HCT116 (cell line): ENCODE data around the gene ADAM19. TPM values are rescaled to one million over a fixed set of nuclear protein-coding genes. Genes with fewer than 3 reads are reported as not detected.

ENCODE experiments used
- ATAC-seq: fragments of 200-7000 bp; cut with Tn5 transposase; 2 replicates; pipeline ENCODE4 v1.9.1; 2020; ENCODE audit warnings: mild to moderate bottlenecking, moderate library complexity
- BruUV-seq: library from RNA; stranded (reverse); fragments of 400-500 nt; replicated peaks from 2 replicates; lab custom pipeline; 2021; lab: Mats Ljungman, UMichigan
- CTCF ChIA-PET: fragments of 300-600 bp; sonication (Branson Sonifier 250); formaldehyde crosslinking; loops from one replicate; lab custom pipeline; 2021; ENCODE audit warnings: antibody characterized with exemption; lab: Charles Lee
- POLR2A ChIA-PET: fragments of 300-600, 350-600 bp; sonication (Branson Sonifier 250); formaldehyde crosslinking; loops from one replicate; lab custom pipeline; 2021; ENCODE audit warnings: antibody characterized with exemption; lab: Charles Lee
- RAD21 ChIA-PET, 2 experiments: fragments of 300-600 bp; sonication (Branson Sonifier 250); formaldehyde crosslinking; loops; one replicate each; lab custom pipeline; 2023; ENCODE audit warnings: low total read pairs in 2 of 2; ENCODE audit not compliant: uncharacterized antibody in 2 of 2, unreplicated experiment in 2 of 2, low non-redundant PET in 1 of 2; lab: Charles Lee
- DNase-seq: peaks from one replicate; pipeline ENCODE4 v3.0.0-alpha.2; 2010; ENCODE audit warnings: low read depth, low spot score
- H2AFZ ChIP-seq: fragments of 200-600 bp; shearing (Covaris generic), sonication (generic); 2 replicates; pipeline ENCODE4 v1.6.1; 2017; ENCODE audit warnings: low read depth, mixed run types, mixed read lengths, antibody characterized with exemption, low read length; ENCODE audit not compliant: poor library complexity, severe bottlenecking
- H3K27ac ChIP-seq: 2 replicates; pipeline ENCODE4 v1.5.1; 2012; ENCODE audit warnings: low read depth, low read length
- H3K27me3 ChIP-seq: fragments of 200-600 bp; sonication (generic); 2 replicates; pipeline ENCODE4 v1.6.1; 2016; ENCODE audit warnings: mixed run types, low read length, mixed read lengths; ENCODE audit not compliant: insufficient read depth
- H3K36me3 ChIP-seq, 2 experiments: fragments of 200-500 bp in 1 of 2; fragments of 200-600 bp in 1 of 2; sonication (Bioruptor generic) in 1 of 2; sonication (generic) in 1 of 2; 2 replicates each; pipeline versions ENCODE4 v1.5.1 to v1.6.1; 2014 to 2016; ENCODE audit warnings: low read length in 2 of 2, inconsistent platforms in 1 of 2, mixed read lengths in 1 of 2, mixed run types in 1 of 2; ENCODE audit not compliant: insufficient read depth in 2 of 2, control insufficient read depth in 1 of 2
- H3K4me1 ChIP-seq, 2 experiments: fragments of 200-600 bp in 1 of 2; sonication (generic) in 1 of 2; 2 replicates each; pipeline versions ENCODE4 v1.5.1 to v1.6.1; 2012 to 2017; ENCODE audit warnings: low read length in 2 of 2, inconsistent platforms in 1 of 2, mild to moderate bottlenecking in 1 of 2, mixed read lengths in 1 of 2, mixed run types in 1 of 2, moderate library complexity in 1 of 2; ENCODE audit not compliant: insufficient read depth in 2 of 2, control insufficient read depth in 1 of 2
- H3K4me2 ChIP-seq: fragments of 200-600 bp; sonication (generic); 2 replicates; pipeline ENCODE4 v1.6.1; 2017; ENCODE audit warnings: mixed run types, low read length, mixed read lengths
- H3K4me3 ChIP-seq, 2 experiments: fragments of 200-600 bp in 1 of 2; sonication (generic) in 1 of 2; replicated peaks in 1 of 2; 2 replicates each; pipeline ENCODE4 v1.5.1; 2011 to 2016; ENCODE audit warnings: low read length in 2 of 2, control low read depth in 1 of 2, low read depth in 1 of 2, mild to moderate bottlenecking in 1 of 2, mixed read lengths in 1 of 2, mixed run types in 1 of 2
- H3K79me2 ChIP-seq: fragments of 200-600 bp; sonication (generic); 2 replicates; pipeline ENCODE4 v1.6.1; 2017; ENCODE audit warnings: mild to moderate bottlenecking, mixed run types, low read length, moderate library complexity, mixed read lengths; ENCODE audit not compliant: insufficient read depth
- H3K9ac ChIP-seq: fragments of 200-600 bp; sonication (generic); 2 replicates; pipeline ENCODE4 v1.6.1; 2016; ENCODE audit warnings: low read length, mixed read lengths
- H3K9me2 ChIP-seq: fragments of 200-600 bp; sonication (generic), shearing (Covaris generic); 2 replicates; pipeline ENCODE4 v1.6.1; 2017; ENCODE audit warnings: mixed run types, mild to moderate bottlenecking, moderate library complexity; ENCODE audit not compliant: insufficient read depth
- H3K9me3 ChIP-seq, 2 experiments: fragments of 200-500 bp in 1 of 2; fragments of 200-600 bp in 1 of 2; sonication (Bioruptor generic) in 1 of 2; sonication (generic) in 1 of 2; 2 replicates each; pipeline ENCODE4 v1.6.1; 2014 to 2017; ENCODE audit warnings: low read length in 2 of 2, mixed read lengths in 2 of 2, inconsistent platforms in 1 of 2, low read depth in 1 of 2, mild to moderate bottlenecking in 1 of 2, mixed run types in 1 of 2, moderate library complexity in 1 of 2; ENCODE audit not compliant: control insufficient read depth in 1 of 2, insufficient read depth in 1 of 2
- H4K20me1 ChIP-seq: fragments of 200-600 bp; sonication (generic), shearing (Covaris generic); 2 replicates; pipeline ENCODE4 v1.6.1; 2017; ENCODE audit warnings: mixed run types, mild to moderate bottlenecking, moderate library complexity; ENCODE audit not compliant: insufficient read depth
- ATF3 ChIP-seq: IDR thresholded peaks from 2 replicates; pipeline ENCODE4 v1.6.1; 2012
- ELF1 ChIP-seq: IDR thresholded peaks from 2 replicates; pipeline ENCODE4 v1.6.1; 2012; ENCODE audit warnings: low read depth, borderline replicate concordance
- EZH2 ChIP-seq: fragments of 200-600 bp; sonication (generic); IDR thresholded peaks from 2 replicates; pipeline ENCODE4 v1.6.1; 2017; ENCODE audit warnings: antibody characterized with exemption, mixed run types
- EZH2phosphoT487 ChIP-seq: fragments of 200-600 bp; IDR thresholded peaks from 2 replicates; pipeline ENCODE4 v1.6.1; 2018; ENCODE audit warnings: antibody characterized with exemption, borderline replicate concordance
- POLR2A ChIP-seq: IDR thresholded peaks from 2 replicates; pipeline ENCODE4 v1.7.0; 2011; ENCODE audit warnings: borderline replicate concordance; ENCODE audit not compliant: insufficient read depth, insufficient read length; ENCODE audit errors: extremely low read depth
- RAD21 ChIP-seq: IDR thresholded peaks from 2 replicates; pipeline ENCODE4 v1.6.1; 2012; ENCODE audit warnings: low read depth, mild to moderate bottlenecking
- ZBTB33 ChIP-seq: IDR thresholded peaks from 2 replicates; pipeline ENCODE4 v1.6.1; 2011; ENCODE audit warnings: mild to moderate bottlenecking, low read length, moderate library complexity; ENCODE audit not compliant: insufficient replicate concordance; ENCODE audit errors: extremely low read depth
- intact Hi-C: fragments of 100-400 bp; cut with micrococcal nuclease; formaldehyde crosslinking; loops from 2 replicates; pipeline ENCODE4 v1.10.0; 2022
- total RNA-seq: library from RNA; stranded (reverse); gene quantifications from one replicate; pipeline ENCODE4 v1.2.1, GENCODE V29; 2021; ENCODE audit not compliant: unreplicated experiment

The ADAM19 gene
- total RNA-seq, 1 experiment from 2014 or later, result 77.3 TPM

- H3K36me3 ChIP-seq, result peaks cover 7 to 29% of the 10 kb centered on the region in 2 experiments; a peak in 3 of 4 replicates
These were observed 82.7 kb downstream of the ADAM19 start for GRCh38 chr5:157492886-157493285.

More at GRCh38 chr5:157492886-157493285, 82.7 kb downstream of the ADAM19 start:
- no TSS peak for BruUV-seq
- ChIA-PET POLR2A (no interaction called here), CTCF (no interaction called here), RAD21 (no interaction called here)
- H3K27ac ChIP-seq, result no peak overlapping the region
- no peak overlapping the region for H3K4me3 ChIP-seq
- H3K9me3 ChIP-seq, result no peaks in the 10 kb centered on the region
- ATAC-seq, result no peak
- no peaks in the 10 kb centered on the region for H3K27me3 ChIP-seq
- H3K9ac ChIP-seq, result no peak overlapping the region
- no peak for DNase-seq
- H4K20me1 ChIP-seq, result no peaks in the 10 kb centered on the region
- no peaks in the 10 kb centered on the region for H3K9me2 ChIP-seq
- H3K4me1 ChIP-seq, result no peaks in the 10 kb centered on the region
- H3K79me2 ChIP-seq, result no peaks in the 10 kb centered on the region
- TF ChIP-seq EZH2, result no peak
- TF ChIP-seq ZBTB33, result no peak
- TF ChIP-seq POLR2A, result no peak
- TF ChIP-seq RAD21, result no peak
- no peak for TF ChIP-seq EZH2phosphoT487
- TF ChIP-seq ATF3, result no peak
- no peak for TF ChIP-seq ELF1
- no peak overlapping the region for H2AFZ ChIP-seq
- H3K4me2 ChIP-seq, result no peak overlapping the region
- intact Hi-C loops, result no loop called here
